NCI-H1092 treated with DMSO at 0.1 percent for 48 hours (cell line): Measurements from ENCODE around the gene PALMD.

Experiments
- DNase-seq: peaks from one replicate; lab custom pipeline; 2025; lab: John Stamatoyannopoulos, UW

PALMD gene

DNA sequence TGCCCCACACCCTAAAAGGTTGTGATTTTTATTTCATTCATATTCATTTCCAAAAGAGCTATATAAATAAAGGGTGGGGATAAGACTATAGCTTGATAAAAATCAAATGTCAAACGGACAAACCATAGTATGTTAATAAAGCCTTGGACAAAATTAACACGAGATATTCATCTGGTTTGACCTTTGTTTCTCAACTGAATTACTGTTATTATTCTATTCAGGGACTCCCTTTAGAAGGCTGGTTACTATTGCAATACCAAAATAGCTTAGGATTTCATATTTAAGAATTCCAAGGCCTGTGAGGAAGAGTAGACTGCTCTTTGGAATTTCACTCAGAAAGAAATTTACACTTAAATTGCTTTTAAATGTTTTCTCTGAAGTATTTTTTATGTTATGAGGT lies 10.2 kb upstream of the PALMD start:
- DNase-seq: no peak

- DNase-seq: no peak
Measured at GRCh38 chr1:99636647-99637175, 9.2 kb upstream of the PALMD start.

- no peak for DNase-seq
Measured at GRCh38 chr1:99638853-99639252, 7.1 kb upstream of the PALMD start.

DNA sequence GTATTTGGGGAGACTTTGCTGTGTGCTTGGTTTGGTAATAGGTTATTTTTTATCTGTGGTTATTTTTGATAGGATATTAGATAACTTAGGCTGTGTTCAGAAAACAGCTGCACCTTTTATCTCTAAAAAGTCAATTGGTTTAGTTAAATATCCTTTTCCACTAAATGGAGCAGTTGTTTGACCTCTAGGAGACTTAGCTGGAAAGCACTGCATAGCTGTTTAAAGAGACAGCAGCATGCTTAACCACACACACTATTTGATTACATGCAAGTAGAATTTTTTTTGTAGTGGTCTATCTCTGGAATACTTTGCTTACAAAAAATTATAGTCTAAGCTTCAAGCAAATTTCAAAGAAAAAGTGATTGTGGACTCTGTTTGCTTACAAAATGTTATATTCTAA lies 6.5 kb upstream of the PALMD start:
- no peak for DNase-seq

DNA sequence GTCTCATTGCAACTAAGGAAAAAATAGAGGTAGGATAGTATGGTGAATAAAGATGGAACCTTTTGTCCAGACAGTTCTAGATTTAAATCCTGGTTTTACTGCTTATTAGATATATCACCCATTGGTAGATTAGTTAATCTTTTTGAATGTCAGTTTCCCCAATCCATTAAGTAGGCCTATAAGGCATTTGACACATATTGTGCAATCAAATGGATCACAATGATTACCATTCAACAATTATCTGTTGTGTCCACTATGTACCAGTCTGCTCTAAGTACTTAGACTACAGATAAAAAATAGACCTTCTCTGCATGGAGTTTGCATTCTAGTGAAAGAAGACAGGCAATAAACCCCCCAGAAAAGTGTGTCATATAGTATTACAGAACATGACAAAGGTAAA lies 6.0 kb upstream of the PALMD start:
- DNase-seq: no peak

DNA sequence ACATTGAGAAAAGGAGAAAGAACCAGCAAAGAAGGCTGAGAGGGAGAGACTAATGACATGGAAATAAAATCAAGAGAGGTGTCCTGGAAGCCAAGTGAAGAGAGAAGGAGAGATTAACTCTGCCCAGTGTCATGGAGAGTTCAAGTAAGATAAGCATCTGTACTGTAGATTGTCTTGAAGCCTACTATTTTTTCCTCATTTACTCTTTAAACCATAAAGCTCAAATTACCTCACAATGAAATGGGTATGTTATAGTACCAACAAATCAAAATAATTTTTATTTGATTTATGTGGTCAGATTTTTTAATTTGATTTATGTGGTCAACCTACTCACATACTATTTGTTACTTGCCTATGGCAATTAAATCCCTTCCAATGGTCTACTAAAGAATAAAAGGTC lies 5.2 kb upstream of the PALMD start:
- no peak for DNase-seq

DNA sequence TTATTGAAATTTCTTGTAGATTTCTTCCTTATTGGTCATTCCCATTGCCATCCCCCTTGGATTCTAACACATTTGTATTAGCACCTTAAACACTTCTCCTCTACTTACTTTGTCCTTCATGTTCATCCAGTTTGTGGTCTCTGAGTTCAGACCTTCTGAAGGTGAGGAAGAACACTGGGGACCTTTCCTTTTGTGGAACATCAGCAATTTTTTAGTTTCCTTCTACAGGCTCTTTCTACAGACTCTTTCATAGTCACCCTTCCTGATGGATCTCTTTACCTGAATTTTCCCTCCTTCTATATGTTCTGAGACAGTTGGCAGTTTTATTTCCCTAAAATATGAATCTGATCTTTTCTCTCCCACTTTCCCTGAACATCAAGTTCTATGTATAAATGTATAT lies 4.4 kb upstream of the PALMD start:
- no peak for DNase-seq

DNA sequence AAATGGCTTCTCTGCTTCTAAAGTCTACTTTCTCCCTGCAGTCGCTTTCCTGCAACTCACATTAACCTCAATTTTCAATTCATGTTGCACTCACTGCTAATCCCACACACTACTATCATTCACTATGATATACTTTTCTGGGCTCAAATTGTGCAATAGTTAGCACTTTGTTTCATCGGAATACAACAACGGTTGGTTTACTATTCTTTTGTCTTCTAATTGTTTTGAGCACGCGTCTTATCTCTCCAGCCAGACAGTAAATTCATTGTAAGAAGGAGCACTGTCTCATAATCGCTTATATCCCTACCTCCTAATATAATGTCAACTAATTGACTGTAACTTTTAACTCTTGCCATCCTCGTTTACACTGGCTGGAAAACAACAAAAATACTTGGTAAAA lies 3.9 kb upstream of the PALMD start:
- DNase-seq: no peak

DNA sequence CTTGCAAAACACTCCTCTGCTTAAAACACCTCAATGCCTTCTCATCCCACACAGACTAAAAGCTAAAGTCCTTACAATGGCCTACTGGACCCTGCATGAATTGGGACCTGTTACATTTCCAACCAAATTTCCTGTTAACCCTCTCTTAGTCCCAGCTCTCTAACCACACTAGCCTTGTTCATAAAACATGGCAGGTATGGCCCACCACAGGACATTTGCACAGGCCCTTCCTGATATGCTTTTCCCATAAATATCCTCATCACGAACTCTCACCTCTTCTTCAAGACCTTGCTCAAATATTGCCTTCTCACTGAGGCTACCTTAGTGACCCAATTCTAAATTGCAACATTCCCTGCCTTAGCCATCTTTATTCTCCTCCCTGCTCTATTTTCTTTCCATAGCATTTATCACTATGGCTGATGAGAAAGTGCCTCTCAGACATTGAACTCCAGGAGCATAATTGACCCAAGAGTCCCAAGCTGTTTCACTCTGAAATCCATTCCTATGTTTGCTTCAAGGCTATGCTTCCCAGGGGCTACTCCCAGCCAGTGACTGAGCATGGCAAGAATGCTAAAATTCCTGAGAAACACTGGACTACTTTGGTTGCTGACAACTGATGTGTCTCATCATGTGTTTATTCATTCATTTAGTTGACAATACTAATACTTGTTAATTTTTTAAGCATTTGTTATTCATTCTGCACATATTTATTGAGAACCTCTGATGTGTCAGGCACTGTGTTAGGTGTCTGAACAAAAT lies 2.7 kb upstream of the PALMD start:
- DNase-seq: no peak

GRCh38 chr1:99644279-99645004 lies 1.5 kb upstream of the PALMD start:
- no peak for DNase-seq

DNA sequence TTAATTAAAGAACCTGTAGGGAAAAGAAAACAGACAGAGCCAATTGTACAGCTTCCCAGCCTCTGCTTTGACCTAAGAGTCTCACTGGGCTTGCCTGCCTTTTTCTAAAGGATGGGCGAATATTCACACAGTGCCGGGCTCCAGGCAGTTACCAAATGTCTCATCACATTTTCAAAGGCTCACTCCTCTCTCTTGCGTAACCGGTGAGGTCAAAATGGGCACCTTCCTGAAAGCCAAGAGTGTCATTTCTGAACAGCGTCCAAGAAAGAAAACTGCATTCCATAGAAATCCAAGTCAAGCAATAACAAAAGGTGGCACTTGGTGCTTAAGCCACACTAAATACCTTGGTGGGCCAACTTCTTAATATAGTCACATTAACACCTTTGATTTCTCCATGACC lies 710 bp upstream of the PALMD start:
- no peak for DNase-seq

- DNase-seq: no peak
Measured at GRCh38 chr1:99646868-99647267, 955 bp downstream of the PALMD start.

DNA sequence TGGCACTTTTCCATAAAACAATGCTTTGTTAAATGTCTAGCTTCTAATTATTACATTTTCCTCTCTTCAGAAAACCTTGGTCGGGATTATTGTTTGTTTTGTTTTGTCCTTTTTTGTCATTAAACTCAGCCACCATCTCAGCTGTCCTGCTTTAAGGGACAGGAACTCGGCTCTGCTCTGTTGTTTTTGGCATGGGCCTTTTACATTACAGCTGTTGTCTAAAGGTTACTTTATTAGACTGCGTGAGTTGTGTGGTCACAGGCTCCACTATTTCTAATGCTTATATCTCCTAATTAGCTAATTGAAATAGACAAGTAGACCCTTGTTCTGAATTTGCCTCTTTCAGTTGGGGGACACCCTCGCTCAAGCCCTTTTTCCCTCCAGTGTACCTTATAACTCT lies 1.6 kb downstream of the PALMD start:
- no peak for DNase-seq

DNA sequence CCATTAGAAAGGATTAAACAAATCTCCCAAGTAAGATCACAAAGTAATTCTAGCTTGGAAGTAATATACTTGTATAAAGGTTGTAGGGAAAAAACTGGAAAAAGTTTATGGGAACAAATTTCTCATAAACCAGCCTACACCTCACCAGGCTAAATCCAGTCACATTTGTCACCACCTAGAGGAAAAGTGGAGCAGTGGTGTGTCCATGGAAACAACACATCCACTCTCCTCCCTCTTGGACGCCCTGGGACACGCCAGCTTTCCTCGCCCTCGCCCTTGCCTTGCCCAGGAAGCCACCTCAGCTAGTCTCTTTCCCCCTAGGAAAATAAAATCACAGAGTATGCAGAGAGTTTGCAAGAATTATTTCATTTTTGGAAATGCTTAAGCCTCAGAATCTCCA lies 2.2 kb downstream of the PALMD start:
- no peak for DNase-seq

GRCh38 chr1:99650030-99650429 lies 4.1 kb downstream of the PALMD start:
- DNase-seq: no peak

GRCh38 chr1:99650773-99651437 lies 5.0 kb downstream of the PALMD start:
- DNase-seq: no peak

- no peak for DNase-seq
Measured at GRCh38 chr1:99652881-99653281, 7.0 kb downstream of the PALMD start.

GRCh38 chr1:99655376-99655775 lies 9.5 kb downstream of the PALMD start:
- no peak for DNase-seq

DNA sequence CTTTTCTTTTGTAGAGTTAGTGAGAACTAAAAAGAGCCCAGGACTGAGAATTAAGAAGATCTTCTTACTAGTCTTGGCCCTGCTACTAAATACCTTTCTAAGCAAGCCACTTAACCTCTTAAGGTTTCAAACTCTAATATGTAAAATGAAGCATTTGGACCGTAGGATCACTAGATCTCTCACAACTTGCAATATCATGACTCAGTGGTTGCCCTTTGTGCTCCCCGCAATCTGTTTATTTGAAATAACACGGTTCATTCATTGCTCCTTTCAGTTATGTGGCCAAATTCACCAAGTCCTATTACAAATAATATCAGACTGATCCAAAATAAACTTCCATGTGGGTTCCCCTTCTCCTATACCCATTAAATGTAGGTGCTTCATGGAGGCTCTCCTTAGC lies 10.8 kb downstream of the PALMD start:
- no peak for DNase-seq

- DNase-seq: no peak
Measured at GRCh38 chr1:99657213-99658030, 11.5 kb downstream of the PALMD start.

- DNase-seq: no peak
Measured at GRCh38 chr1:99658031-99658290, 12.0 kb downstream of the PALMD start.

GRCh38 chr1:99659755-99660210 lies 13.9 kb downstream of the PALMD start:
- DNase-seq: no peak
